Activated naive CD4-positive, alpha-beta T cell treated with anti-CD3 and anti-CD28 coated beads, Interleukin-2, amount 50 U/mL, for 24 hours (primary cell): ENCODE data around the gene VMP1.
"Not testable (repeated sequence)": the region's sequence is repeated elsewhere in the genome, so short reads cannot be mapped to it uniquely, and the experiment has no call there.

Experiments
- H3K27ac Mint-ChIP-seq: one replicate; pipeline ENCODE4 v1.8.0; 2021; ENCODE audit warnings: mild to moderate bottlenecking, mixed read lengths
- H3K27me3 Mint-ChIP-seq: one replicate; pipeline ENCODE4 v1.8.0; 2021; ENCODE audit warnings: mixed read lengths
- H3K36me3 Mint-ChIP-seq: one replicate; pipeline ENCODE4 v1.8.0; 2021; ENCODE audit warnings: mixed read lengths
- H3K4me1 Mint-ChIP-seq: one replicate; pipeline ENCODE4 v1.8.0; 2021; ENCODE audit warnings: mixed read lengths
- H3K4me3 Mint-ChIP-seq: one replicate; pipeline ENCODE4 v1.8.0; 2021; ENCODE audit warnings: mild to moderate bottlenecking, mixed read lengths
- H3K9me3 Mint-ChIP-seq: one replicate; pipeline ENCODE4 v1.8.0; 2021; ENCODE audit warnings: mixed read lengths

Gene VMP1

GRCh38 chr17:59826706-59827453 is 119.4 kb downstream of the VMP1 start:
- Mint-ChIP-seq H3K4me3 (peak overlapping the region; percentile 88), H3K27me3 (no peaks in the 10 kb centered on the region), H3K4me1 (peaks cover 63% of the 10 kb centered on the region), H3K36me3 (peaks cover 12% of the 10 kb centered on the region), H3K27ac (peak overlapping the region; percentile 100), H3K9me3 (no peaks in the 10 kb centered on the region)

- H3K4me1 Mint-ChIP-seq = peaks cover 61% of the 10 kb centered on the region
- no peaks in the 10 kb centered on the region for H3K9me3 Mint-ChIP-seq
- peak overlapping the region; percentile 88 for H3K4me3 Mint-ChIP-seq
- H3K36me3 Mint-ChIP-seq = peaks cover 9% of the 10 kb centered on the region
- peak overlapping the region; percentile 100 for H3K27ac Mint-ChIP-seq
- H3K27me3 Mint-ChIP-seq = no peaks in the 10 kb centered on the region
Observed at GRCh38 chr17:59827721-59828477, 120.4 kb downstream of the VMP1 start.

GRCh38 chr17:59828478-59828760 is 121.0 kb downstream of the VMP1 start:
- Mint-ChIP-seq H3K27ac (peak overlapping the region; percentile 100), H3K4me1 (peaks cover 66% of the 10 kb centered on the region), H3K4me3 (peak overlapping the region; percentile 88), H3K27me3 (no peaks in the 10 kb centered on the region), H3K36me3 (peaks cover 12% of the 10 kb centered on the region), H3K9me3 (no peaks in the 10 kb centered on the region)

GRCh38 chr17:59828819-59829216 is 121.4 kb downstream of the VMP1 start:
- Mint-ChIP-seq H3K27ac (peak overlapping the region; percentile 100), H3K4me3 (peak overlapping the region; percentile 88), H3K36me3 (peaks cover 12% of the 10 kb centered on the region), H3K4me1 (peaks cover 70% of the 10 kb centered on the region)
- not testable (repeated sequence) for H3K9me3 Mint-ChIP-seq, H3K27me3 Mint-ChIP-seq

- Mint-ChIP-seq H3K4me3 (peak overlapping the region; percentile 88), H3K27me3 (no peaks in the 10 kb centered on the region), H3K27ac (peak overlapping the region; percentile 100), H3K9me3 (no peaks in the 10 kb centered on the region), H3K4me1 (peaks cover 70% of the 10 kb centered on the region), H3K36me3 (peaks cover 12% of the 10 kb centered on the region)
Observed at GRCh38 chr17:59829217-59830006, 122.0 kb downstream of the VMP1 start.

GRCh38 chr17:59830007-59830630 is 122.7 kb downstream of the VMP1 start:
- Mint-ChIP-seq H3K27ac (peak overlapping the region; percentile 100), H3K9me3 (no peaks in the 10 kb centered on the region), H3K27me3 (no peaks in the 10 kb centered on the region), H3K4me1 (peaks cover 70% of the 10 kb centered on the region), H3K4me3 (peak overlapping the region; percentile 88), H3K36me3 (peaks cover 12% of the 10 kb centered on the region)

- Mint-ChIP-seq H3K4me1 (peaks cover 65% of the 10 kb centered on the region), H3K36me3 (peaks cover 12% of the 10 kb centered on the region), H3K27ac (peak overlapping the region; percentile 100), H3K9me3 (no peaks in the 10 kb centered on the region), H3K4me3 (peak overlapping the region; percentile 88), H3K27me3 (no peaks in the 10 kb centered on the region)
Observed at GRCh38 chr17:59830846-59831486, 123.5 kb downstream of the VMP1 start.

GRCh38 chr17:59832883-59833379 is 125.5 kb downstream of the VMP1 start:
- Mint-ChIP-seq H3K27ac (peak overlapping the region; percentile 82), H3K4me1 (peaks cover 60% of the 10 kb centered on the region), H3K4me3 (no peak overlapping the region), H3K27me3 (no peaks in the 10 kb centered on the region), H3K36me3 (peaks cover 8% of the 10 kb centered on the region), H3K9me3 (no peaks in the 10 kb centered on the region)

- peaks cover 42% of the 10 kb centered on the region for H3K36me3 Mint-ChIP-seq
- H3K9me3 Mint-ChIP-seq = no peaks in the 10 kb centered on the region
- H3K27ac Mint-ChIP-seq = peak overlapping the region; percentile 100
- H3K4me3 Mint-ChIP-seq = peak overlapping the region; percentile 100
- peaks cover 36% of the 10 kb centered on the region for H3K4me1 Mint-ChIP-seq
- no peaks in the 10 kb centered on the region for H3K27me3 Mint-ChIP-seq
Observed at GRCh38 chr17:59837308-59838051, 130.0 kb downstream of the VMP1 start.

GRCh38 chr17:59838052-59838916 is 130.8 kb downstream of the VMP1 start:
- Mint-ChIP-seq H3K36me3 (peaks cover 45% of the 10 kb centered on the region), H3K4me3 (peak overlapping the region; percentile 100), H3K27ac (peak overlapping the region; percentile 100), H3K4me1 (peaks cover 38% of the 10 kb centered on the region), H3K27me3 (no peaks in the 10 kb centered on the region), H3K9me3 (no peaks in the 10 kb centered on the region)

- H3K4me3 Mint-ChIP-seq = peak overlapping the region; percentile 100
- peaks cover 42% of the 10 kb centered on the region for H3K4me1 Mint-ChIP-seq
- H3K9me3 Mint-ChIP-seq = no peaks in the 10 kb centered on the region
- no peaks in the 10 kb centered on the region for H3K27me3 Mint-ChIP-seq
- peak overlapping the region; percentile 100 for H3K27ac Mint-ChIP-seq
- H3K36me3 Mint-ChIP-seq = peaks cover 43% of the 10 kb centered on the region
Observed at GRCh38 chr17:59839651-59840328, 132.3 kb downstream of the VMP1 start.

GRCh38 chr17:59840329-59841090 is 133.1 kb downstream of the VMP1 start:
- Mint-ChIP-seq H3K9me3 (no peaks in the 10 kb centered on the region), H3K27me3 (no peaks in the 10 kb centered on the region), H3K27ac (peak overlapping the region; percentile 100), H3K36me3 (peaks cover 43% of the 10 kb centered on the region), H3K4me1 (peaks cover 50% of the 10 kb centered on the region), H3K4me3 (peak overlapping the region; percentile 100)
